Hepatocyte (in vitro differentiated cells): ENCODE measurements around the gene PLD3. TPM values are rescaled to one million over a fixed set of nuclear protein-coding genes. Genes with fewer than 3 reads are reported as not detected.

Experiments
- DNase-seq: peaks from one replicate; pipeline ENCODE4 v3.0.0-alpha.2; 2016; ENCODE audit warnings: low spot score
- H2AFZ ChIP-seq: fragments of 200-600 bp; sonication (generic); 2 replicates; pipeline ENCODE4 v1.6.0; 2016; ENCODE audit warnings: antibody characterized with exemption, mild to moderate bottlenecking
- H3K27ac ChIP-seq: fragments of 200-600 bp; sonication (generic); 2 replicates; pipeline ENCODE4 v1.5.1; 2016; ENCODE audit warnings: mild to moderate bottlenecking
- H3K27me3 ChIP-seq: fragments of 200-600 bp; sonication (generic); 2 replicates; pipeline ENCODE4 v1.6.1; 2016
- H3K36me3 ChIP-seq: fragments of 200-600 bp; sonication (generic); replicated peaks from 2 replicates; pipeline ENCODE4 v1.5.1; 2016; ENCODE audit warnings: low read depth; ENCODE audit not compliant: insufficient read depth
- H3K4me1 ChIP-seq: fragments of 200-600 bp; sonication (generic); 2 replicates; pipeline ENCODE4 v1.5.1; 2016; ENCODE audit warnings: mild to moderate bottlenecking, moderate library complexity; ENCODE audit not compliant: insufficient read depth
- H3K4me2 ChIP-seq: fragments of 200-600 bp; sonication (generic); 2 replicates; pipeline ENCODE4 v1.6.0; 2016
- H3K4me3 ChIP-seq: fragments of 200-600 bp; sonication (generic); 2 replicates; pipeline ENCODE4 v1.5.1; 2016; ENCODE audit warnings: mild to moderate bottlenecking
- H3K79me2 ChIP-seq: fragments of 200-600 bp; sonication (generic); 2 replicates; pipeline ENCODE4 v1.6.0; 2017; ENCODE audit warnings: mild to moderate bottlenecking
- H3K9me2 ChIP-seq: fragments of 200-600 bp; sonication (generic); replicated peaks from 2 replicates; pipeline ENCODE4 v1.6.0; 2017; ENCODE audit warnings: mild to moderate bottlenecking; ENCODE audit not compliant: insufficient read depth
- H3K9me3 ChIP-seq: fragments of 200-600 bp; sonication (generic); 2 replicates; pipeline ENCODE4 v1.5.1; 2016; ENCODE audit warnings: low read depth, mild to moderate bottlenecking
- H4K20me1 ChIP-seq: fragments of 200-600 bp; sonication (generic); 2 replicates; pipeline ENCODE4 v1.6.0; 2016; ENCODE audit warnings: mild to moderate bottlenecking; ENCODE audit not compliant: insufficient read depth, poor library complexity, severe bottlenecking
- CTCF ChIP-seq: fragments of 200-600 bp; sonication (generic); IDR thresholded peaks from 2 replicates; pipeline ENCODE4 v1.5.1; 2016; ENCODE audit warnings: antibody characterized with exemption, mild to moderate bottlenecking; ENCODE audit not compliant: poor library complexity
- EZH2 ChIP-seq: fragments of 200-600 bp; sonication (generic); IDR thresholded peaks from 2 replicates; pipeline ENCODE4 v1.6.1; 2016; ENCODE audit warnings: antibody characterized with exemption, mild to moderate bottlenecking, borderline replicate concordance
- EZH2phosphoT487 ChIP-seq: fragments of 200-600 bp; sonication (generic); IDR thresholded peaks from one replicate; pipeline ENCODE4 v1.6.1; 2018; ENCODE audit warnings: antibody characterized with exemption, mild to moderate bottlenecking, low read depth, moderate library complexity; ENCODE audit not compliant: unreplicated experiment, severe bottlenecking
- whole genome bisulfite sequencing: methylation state at CpG from one replicate; pipeline ENCODE4 v1.1.6; 2016; ENCODE audit warnings: low lambda C conversion rate; ENCODE audit errors: missing lambda C conversion rate; 5-methylcytosine and 5-hydroxymethylcytosine counted together
- polyA plus RNA-seq: library from polyadenylated mRNA; unstranded; fragments of >200 nt; fragmentation: Nextera tagmentation; extraction: Ambion mirVana; gene quantifications from 2 replicates; pipeline ENCODE4 v1.2.1, GENCODE V29; 2016
- total RNA-seq: library from RNA; depleted of rRNA; stranded (reverse); fragments of >200 nt; gene quantifications from 2 replicates; pipeline ENCODE4 v1.2.3, GENCODE V29; 2014

Gene PLD3
- total and polyA plus RNA-seq, 2 experiments from 2014 or later: 805 to 1,297 TPM

DNA sequence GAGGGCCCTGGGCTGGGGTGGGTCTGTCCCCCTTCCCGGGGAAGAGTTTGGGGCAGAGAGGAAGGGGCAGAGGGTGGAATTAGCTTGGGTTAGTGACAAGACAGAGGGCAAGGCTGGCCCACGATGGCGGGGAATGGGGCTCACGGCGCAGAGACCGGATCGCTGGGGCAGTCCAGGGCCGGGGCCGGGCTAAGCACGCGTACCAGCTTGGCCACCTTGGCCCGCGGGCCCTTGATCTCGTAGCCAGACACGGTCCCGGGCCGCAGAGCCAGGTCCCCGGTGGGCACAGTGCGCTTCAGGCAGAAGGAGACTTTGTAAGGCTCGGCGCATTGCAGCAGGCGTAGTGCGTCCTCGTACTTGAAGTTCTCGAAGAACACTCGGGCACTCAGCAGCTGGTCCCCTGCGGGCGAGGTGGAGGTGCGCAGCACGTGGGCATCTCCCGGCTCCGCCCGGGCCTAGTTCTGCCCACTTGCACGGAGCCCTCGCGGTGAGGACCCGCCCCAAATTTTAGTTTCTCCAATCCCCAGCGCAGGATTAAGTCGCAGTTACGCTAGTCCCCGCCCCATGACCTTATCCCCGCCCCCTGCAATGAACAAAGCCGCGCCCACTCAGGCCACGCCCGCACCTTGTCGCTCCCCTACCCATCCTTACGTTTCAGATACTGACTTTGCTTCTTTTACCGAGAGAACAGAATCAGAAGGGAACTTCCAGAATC lies 50.1 kb downstream of the PLD3 start:
- DNase-seq: peak; percentile 50
- Histone ChIP-seq H3K79me2 (no peaks in the 10 kb centered on the region), H3K4me1 (peaks cover 3% of the 10 kb centered on the region), H3K4me3 (no peak overlapping the region), H3K36me3 (no peaks in the 10 kb centered on the region), H3K9me2 (no peaks in the 10 kb centered on the region), H3K27ac (no peak overlapping the region), H3K9me3 (no peaks in the 10 kb centered on the region), H3K27me3 (no peaks in the 10 kb centered on the region), H4K20me1 (no peaks in the 10 kb centered on the region), H2AFZ (no peak overlapping the region), H3K4me2 (no peak overlapping the region)
- TF ChIP-seq EZH2: no peak
- TF ChIP-seq EZH2phosphoT487: no peak
- TF ChIP-seq CTCF: no peak
- WGBS: 63% methylated on average over 46 of the region's 49 CpGs

DNA sequence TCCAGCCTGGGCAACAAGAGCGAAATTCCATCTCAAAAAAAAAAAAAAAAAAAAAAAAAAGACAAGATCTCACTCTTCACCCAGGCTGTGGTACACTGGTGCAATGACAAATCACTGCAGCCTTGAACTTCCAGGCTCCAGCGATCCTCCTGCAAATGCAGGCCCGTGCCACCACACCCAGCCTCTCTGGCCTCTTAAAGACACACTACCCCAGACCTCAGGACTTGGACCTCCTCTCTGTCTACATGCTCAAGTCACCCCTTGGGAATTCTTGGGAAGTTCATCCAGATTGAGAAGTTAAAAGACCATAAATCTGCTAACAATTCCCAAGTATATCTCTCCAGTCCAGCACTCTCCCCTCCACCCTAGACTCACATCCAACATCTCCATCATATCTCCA lies 52.1 kb downstream of the PLD3 start:
- DNase-seq: no peak
- 64% methylated on average over 2 of the region's 3 CpGs for WGBS
- no peak overlapping the region for H2AFZ ChIP-seq

GRCh38 chr19:40403262-40403984 lies 54.9 kb downstream of the PLD3 start:
- Histone ChIP-seq H4K20me1 (no peaks in the 10 kb centered on the region), H3K4me2 (peak overlapping the region; percentile 92), H2AFZ (peak overlapping the region; percentile 93), H3K27me3 (no peaks in the 10 kb centered on the region), H3K4me3 (peak overlapping the region; percentile 51), H3K4me1 (peaks cover 3% of the 10 kb centered on the region), H3K9me2 (no peaks in the 10 kb centered on the region), H3K9me3 (no peaks in the 10 kb centered on the region), H3K27ac (peak overlapping the region; percentile 65), H3K36me3 (no peaks in the 10 kb centered on the region), H3K79me2 (no peaks in the 10 kb centered on the region)
- WGBS: 1% methylated on average over 37 of the region's 41 CpGs
- peak; percentile 93 for DNase-seq
- peak; percentile 4 for TF ChIP-seq CTCF
- TF ChIP-seq EZH2: no peak
- no peak for TF ChIP-seq EZH2phosphoT487

More for the DNA sequence above, 52.1 kb downstream of the PLD3 start:
- Histone ChIP-seq H3K4me3 (no peak overlapping the region), H3K27me3 (no peaks in the 10 kb centered on the region), H3K4me2 (no peak overlapping the region), H3K36me3 (no peaks in the 10 kb centered on the region), H4K20me1 (no peaks in the 10 kb centered on the region), H3K79me2 (no peaks in the 10 kb centered on the region), H3K27ac (no peak overlapping the region), H3K9me2 (no peaks in the 10 kb centered on the region), H3K4me1 (peaks cover 3% of the 10 kb centered on the region), H3K9me3 (no peaks in the 10 kb centered on the region)
- TF ChIP-seq EZH2phosphoT487: no peak
- TF ChIP-seq CTCF: no peak
- no peak for TF ChIP-seq EZH2
